Sigmoid colon (tissue), 7 donors: ENCODE data around the gene FAR2. TPM values are rescaled to one million over a fixed set of nuclear protein-coding genes. Genes with fewer than 3 reads are reported as not detected.

Source experiments
- DNase-seq: peaks from one replicate; pipeline ENCODE4 v3.0.0-alpha.2; 2019
- H3K27ac ChIP-seq, 4 donors: fragments of 200-600 bp; sonication (generic); one replicate each; pipeline ENCODE4 v1.5.1; 2016 to 2019; ENCODE audit warnings: mild to moderate bottlenecking in 1 of 4
- H3K27me3 ChIP-seq, 3 donors: fragments of 200-600 bp; sonication (generic); one replicate each; pipeline ENCODE4 v1.5.1; 2019; ENCODE audit warnings: mild to moderate bottlenecking in 1 of 3
- H3K36me3 ChIP-seq, 4 donors: fragments of 200-600 bp; sonication (generic); one replicate each; pipeline ENCODE4 v1.5.1; 2016 to 2019
- H3K4me1 ChIP-seq, 4 donors: fragments of 200-600 bp; sonication (generic); one replicate each; pipeline ENCODE4 v1.5.1; 2017 to 2019
- H3K4me3 ChIP-seq, 4 donors: fragments of 200-600 bp; sonication (generic); one replicate each; pipeline ENCODE4 v1.5.1; 2017 to 2019; ENCODE audit warnings: mild to moderate bottlenecking in 2 of 4, moderate library complexity in 1 of 4
- H3K9me3 ChIP-seq, 4 donors: fragments of 200-600 bp in 3 of 4; sonication (generic) in 3 of 4; one replicate each; pipeline versions ENCODE4 v1.5.1 to v1.6.1; 2013 to 2019
- EP300 ChIP-seq, 4 donors: sonication (generic); formaldehyde crosslinking; IDR thresholded peaks; one replicate each; pipeline ENCODE4 v1.6.1; 2017; ENCODE audit warnings: antibody characterized with exemption in 4 of 4
- POLR2A ChIP-seq, 2 donors: fragments of 450-650 bp; IDR thresholded peaks; one replicate each; pipeline ENCODE4 v1.6.1; 2016; ENCODE audit warnings: antibody characterized with exemption in 2 of 2, mild to moderate bottlenecking in 2 of 2, moderate library complexity in 2 of 2
- POLR2AphosphoS5 ChIP-seq, 4 donors: sonication (generic); formaldehyde crosslinking; IDR thresholded peaks; one replicate each; pipeline ENCODE4 v1.6.1; 2017; ENCODE audit warnings: antibody characterized with exemption in 4 of 4
- WGBS, 2 donors: extraction: QIAGEN DNeasy Blood & Tissue Kit; methylation state at CpG; one replicate each; pipeline ENCODE4 v1.1.7; 2013; 5-methylcytosine and 5-hydroxymethylcytosine counted together
- intact Hi-C: fragments of 100-400 bp; cut with DNase I; formaldehyde crosslinking; loops from one replicate; pipeline ENCODE4 v1.15.1; 2023
- polyA plus RNA-seq, 3 donors: library from polyadenylated mRNA; stranded (reverse); fragments of 200-250 nt; gene quantifications; one replicate each; pipeline ENCODE4 v1.2.3, GENCODE V29; 2013
- total RNA-seq, 4 donors: library from RNA; depleted of rRNA; stranded (reverse); fragments of >200 nt; gene quantifications; one replicate each; pipeline ENCODE4 v1.1.0, GENCODE V29; 2016
- TF ChIP-seq, protein P1 (sequence below), 4 experiments: fragments of 450-650 bp in 3 of 4; fragments of 200-600 bp in 1 of 4; IDR thresholded peaks; one replicate each; pipeline ENCODE4 v1.5.1; 2016 to 2019; ENCODE audit warnings: antibody characterized with exemption in 4 of 4, mild to moderate bottlenecking in 3 of 4, moderate library complexity in 2 of 4
- donor health status: healthy with polysubstance abuse.
- donor health status: Bipolar disorder and iron deficiency.
- donor health status: healthy.

FAR2 gene
- total and polyA plus RNA-seq, 7 donors = 11.1 to 46.7 (median 13.0) TPM

DNA sequence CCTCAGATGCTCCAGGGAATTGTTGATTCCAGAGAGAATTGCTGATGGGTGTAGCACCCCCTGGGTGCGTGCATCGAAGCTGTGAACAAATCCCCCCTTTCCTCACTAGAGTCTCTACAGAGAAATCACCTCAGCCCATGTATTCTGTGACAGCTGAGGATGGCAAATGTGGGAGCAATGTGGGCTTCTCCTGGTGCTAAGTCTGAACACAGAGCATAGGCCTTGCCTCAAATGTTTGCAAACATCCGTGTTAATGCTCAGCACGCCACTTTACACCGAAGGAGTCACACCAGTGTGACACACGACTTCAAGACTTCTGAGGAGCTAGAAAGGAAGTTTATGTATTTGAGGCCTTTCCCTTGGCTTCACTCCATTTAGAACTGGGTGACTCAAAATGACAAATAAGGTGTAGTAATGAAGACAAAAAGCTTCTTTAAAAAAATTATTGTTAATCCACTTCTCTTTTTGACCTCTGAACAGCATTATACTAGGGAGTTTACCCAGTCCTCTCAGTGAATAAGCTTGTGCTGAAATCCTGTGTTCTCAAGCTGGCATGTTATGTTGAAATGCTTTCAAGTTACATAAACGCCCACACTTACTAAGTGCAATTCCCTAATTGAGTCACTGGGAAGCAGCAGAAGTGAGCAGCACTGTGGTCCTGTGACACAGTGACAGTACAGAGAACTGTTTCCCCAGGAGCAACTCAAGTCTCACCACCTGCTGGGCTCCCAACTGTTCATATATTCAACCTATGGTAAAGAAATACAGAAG is 92.9 kb downstream of the FAR2 start:
- no peak overlapping the region for H3K4me3 ChIP-seq
- no peak for DNase-seq
- intact Hi-C loops = no loop called here
- H3K27ac ChIP-seq = peak overlapping the region; percentile 61 to 77 (median 63)
- H3K36me3 ChIP-seq = no peaks in the 10 kb centered on the region
- peaks cover 0 to 22% (median 16%) of the 10 kb centered on the region in 4 donors for H3K4me1 ChIP-seq
- H3K9me3 ChIP-seq = no peaks in the 10 kb centered on the region
- no peaks in the 10 kb centered on the region for H3K27me3 ChIP-seq
- TF ChIP-seq EP300 (IDR thresholded peaks at IDR 0.05) = no peak
- TF ChIP-seq, protein P1, sequence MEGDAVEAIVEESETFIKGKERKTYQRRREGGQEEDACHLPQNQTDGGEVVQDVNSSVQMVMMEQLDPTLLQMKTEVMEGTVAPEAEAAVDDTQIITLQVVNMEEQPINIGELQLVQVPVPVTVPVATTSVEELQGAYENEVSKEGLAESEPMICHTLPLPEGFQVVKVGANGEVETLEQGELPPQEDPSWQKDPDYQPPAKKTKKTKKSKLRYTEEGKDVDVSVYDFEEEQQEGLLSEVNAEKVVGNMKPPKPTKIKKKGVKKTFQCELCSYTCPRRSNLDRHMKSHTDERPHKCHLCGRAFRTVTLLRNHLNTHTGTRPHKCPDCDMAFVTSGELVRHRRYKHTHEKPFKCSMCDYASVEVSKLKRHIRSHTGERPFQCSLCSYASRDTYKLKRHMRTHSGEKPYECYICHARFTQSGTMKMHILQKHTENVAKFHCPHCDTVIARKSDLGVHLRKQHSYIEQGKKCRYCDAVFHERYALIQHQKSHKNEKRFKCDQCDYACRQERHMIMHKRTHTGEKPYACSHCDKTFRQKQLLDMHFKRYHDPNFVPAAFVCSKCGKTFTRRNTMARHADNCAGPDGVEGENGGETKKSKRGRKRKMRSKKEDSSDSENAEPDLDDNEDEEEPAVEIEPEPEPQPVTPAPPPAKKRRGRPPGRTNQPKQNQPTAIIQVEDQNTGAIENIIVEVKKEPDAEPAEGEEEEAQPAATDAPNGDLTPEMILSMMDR (IDR thresholded peaks at IDR 0.05) = peak in 1 of 4 experiments; percentile 19
- TF ChIP-seq POLR2AphosphoS5 (IDR thresholded peaks at IDR 0.05) = peak in 2 of 4 donors; percentile 41 to 64
- WGBS, 2 donors = 9 to 47% methylated on average over 7 of the region's 7 CpGs

DNA sequence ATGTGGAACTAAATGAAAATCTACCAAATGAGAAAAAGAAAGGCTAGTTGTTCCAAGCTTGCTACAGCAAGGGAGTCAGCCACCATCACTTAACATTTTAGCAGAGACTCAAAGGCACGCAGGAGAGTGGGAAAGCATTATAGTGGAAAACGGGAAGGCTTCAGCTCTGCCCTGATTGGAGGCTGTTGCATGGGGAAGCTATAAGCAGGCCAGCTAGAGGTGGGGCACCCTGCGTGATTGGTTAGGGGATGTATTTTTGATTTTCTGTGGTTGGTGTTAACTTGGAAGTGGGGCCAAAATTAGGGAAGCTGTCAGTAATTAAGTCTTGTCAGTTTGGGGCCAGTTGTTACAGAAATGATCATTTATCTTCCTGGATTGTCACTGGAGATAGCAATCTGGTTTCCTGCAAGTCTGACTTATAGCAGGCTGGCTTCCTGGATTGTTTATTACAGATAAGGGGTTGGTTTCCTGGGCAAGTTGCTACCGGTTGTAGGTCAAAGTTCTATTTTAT is 93.9 kb downstream of the FAR2 start:
- TF ChIP-seq POLR2AphosphoS5 (IDR thresholded peaks at IDR 0.05) (no peak), EP300 (IDR thresholded peaks at IDR 0.05) (no peak), POLR2A (IDR thresholded peaks at IDR 0.05) (no peak)
- TF ChIP-seq, protein P1 (IDR thresholded peaks at IDR 0.05) = no peak
- intact Hi-C loops = no loop called here
- Histone ChIP-seq H3K27ac (peak overlapping the region; percentile 61 to 77 (median 63)), H3K36me3 (no peaks in the 10 kb centered on the region), H3K4me1 (peaks cover 0 to 22% (median 16%) of the 10 kb centered on the region in 4 donors), H3K27me3 (no peaks in the 10 kb centered on the region), H3K4me3 (no peak overlapping the region), H3K9me3 (no peaks in the 10 kb centered on the region)
- no peak for DNase-seq
- WGBS, 2 donors = 47 to 56% methylated on average over 4 of the region's 4 CpGs

DNA sequence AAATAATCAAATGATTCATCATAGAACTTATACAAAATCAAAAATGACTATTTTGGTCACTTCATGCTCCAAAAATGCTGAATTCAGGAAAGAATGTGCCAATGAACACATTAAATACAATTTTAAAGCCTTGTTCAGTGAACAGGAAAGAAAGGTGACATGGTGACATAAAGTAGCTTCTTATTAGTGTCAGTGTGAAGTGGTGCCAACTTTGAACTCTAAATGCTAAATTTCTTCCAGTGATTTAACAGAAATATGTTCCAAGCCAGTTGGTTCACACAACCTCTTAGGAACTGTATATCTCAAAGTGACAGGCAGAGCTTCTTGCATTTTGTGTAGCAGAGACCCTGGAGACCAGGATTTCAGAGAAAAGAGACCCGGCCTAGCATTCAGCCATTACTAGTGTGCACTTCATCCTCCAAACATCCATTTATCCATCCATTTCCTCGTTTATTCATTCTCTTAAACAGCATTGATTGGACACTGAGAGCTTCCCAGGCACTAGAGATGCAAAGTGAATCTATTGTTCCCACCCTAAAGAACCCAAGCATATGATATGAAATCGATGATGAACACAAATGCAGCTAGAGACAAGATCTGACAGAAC is 95.2 kb downstream of the FAR2 start:
- no peak for DNase-seq
- Histone ChIP-seq H3K27me3 (no peaks in the 10 kb centered on the region), H3K27ac (no peak overlapping the region), H3K36me3 (no peaks in the 10 kb centered on the region), H3K4me3 (no peak overlapping the region), H3K9me3 (no peaks in the 10 kb centered on the region), H3K4me1 (peaks cover 0 to 22% (median 16%) of the 10 kb centered on the region in 4 donors)
- TF ChIP-seq POLR2AphosphoS5 (IDR thresholded peaks at IDR 0.05) (no peak), POLR2A (IDR thresholded peaks at IDR 0.05) (no peak), EP300 (IDR thresholded peaks at IDR 0.05) (no peak)
- TF ChIP-seq, protein P1 (IDR thresholded peaks at IDR 0.05) = no peak
- 94 to 95% methylated on average over 3 of the region's 3 CpGs for WGBS, 2 donors
- intact Hi-C loops = no loop called here

DNA sequence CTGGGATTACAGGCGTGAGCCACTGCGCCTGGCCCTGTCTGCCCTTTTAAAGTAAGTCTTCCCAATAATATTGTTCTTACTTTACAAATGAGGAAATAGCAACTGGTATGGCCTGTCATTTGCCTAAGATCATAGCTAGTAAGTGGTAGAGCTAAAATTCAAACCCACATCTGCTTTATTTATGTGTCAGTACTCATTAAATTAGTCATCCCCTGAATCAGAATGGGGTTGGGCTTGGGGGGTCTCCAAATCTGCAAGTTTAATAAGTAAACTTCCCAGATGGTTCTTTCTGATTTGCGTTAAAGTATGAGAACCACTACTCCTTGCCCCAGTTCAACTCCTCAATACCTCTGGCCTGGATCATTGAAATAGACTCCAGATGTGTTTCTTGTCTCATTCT is 96.2 kb downstream of the FAR2 start:
- Histone ChIP-seq H3K27ac (no peak overlapping the region), H3K4me1 (peaks cover 0 to 19% (median 16%) of the 10 kb centered on the region in 4 donors), H3K27me3 (no peaks in the 10 kb centered on the region), H3K9me3 (no peaks in the 10 kb centered on the region), H3K4me3 (no peak overlapping the region), H3K36me3 (no peaks in the 10 kb centered on the region)
- intact Hi-C loops = no loop called here
- TF ChIP-seq POLR2AphosphoS5 (IDR thresholded peaks at IDR 0.05) (no peak), POLR2A (IDR thresholded peaks at IDR 0.05) (no peak), EP300 (IDR thresholded peaks at IDR 0.05) (no peak)
- TF ChIP-seq, protein P1 (IDR thresholded peaks at IDR 0.05) = no peak
- DNase-seq = no peak
- WGBS, 2 donors = 84 to 92% methylated on average over 3 of the region's 3 CpGs
